Stimulated activated naive CD4-positive, alpha-beta T cell (primary cell): ENCODE data around the gene AK9.
A peak's percentile ranks its signal among the peaks of the same experiment; 100 is the strongest.

Experiments
- DNase-seq, 6 experiments: peaks; one replicate each; lab custom pipeline; 2025; lab: John Stamatoyannopoulos, UW

AK9 gene

GRCh38 chr6:109512271-109512817, 178.7 kb downstream of the AK9 start:
- no peak for DNase-seq

- DNase-seq: no peak
Measured at GRCh38 chr6:109511832-109512231, 179.2 kb downstream of the AK9 start.

GRCh38 chr6:109510358-109510757, 180.6 kb downstream of the AK9 start:
- no peak for DNase-seq

GRCh38 chr6:109508166-109508860, 182.7 kb downstream of the AK9 start:
- DNase-seq: no peak

- DNase-seq: no peak
Measured at GRCh38 chr6:109507490-109508072, 183.4 kb downstream of the AK9 start.

- DNase-seq: no peak
Measured at GRCh38 chr6:109506841-109507240, 184.2 kb downstream of the AK9 start.

- no peak for DNase-seq
Measured at GRCh38 chr6:109506314-109506713, 184.7 kb downstream of the AK9 start.

- no peak for DNase-seq
Measured at GRCh38 chr6:109503327-109504224, 187.4 kb downstream of the AK9 start.

- DNase-seq: no peak
Measured at GRCh38 chr6:109498936-109499335, 192.1 kb downstream of the AK9 start.

GRCh38 chr6:109498052-109498451, 192.9 kb downstream of the AK9 start:
- no peak for DNase-seq

GRCh38 chr6:109496036-109496772, 194.8 kb downstream of the AK9 start:
- DNase-seq: no peak

GRCh38 chr6:109493865-109494264, 197.1 kb downstream of the AK9 start:
- DNase-seq: no peak

- peak in 3 of 6 experiments; percentile 17 to 45 (median 44) for DNase-seq
Measured at GRCh38 chr6:109491207-109491938, 199.6 kb downstream of the AK9 start.

- no peak for DNase-seq
Measured at GRCh38 chr6:109490713-109491112, 200.3 kb downstream of the AK9 start.

- DNase-seq: no peak
Measured at GRCh38 chr6:109488001-109488400, 203.0 kb downstream of the AK9 start.

- DNase-seq: no peak
Measured at GRCh38 chr6:109486068-109486467, 204.9 kb downstream of the AK9 start.

GRCh38 chr6:109485266-109485935, 205.6 kb downstream of the AK9 start:
- no peak for DNase-seq

- no peak for DNase-seq
Measured at GRCh38 chr6:109484122-109484521, 206.9 kb downstream of the AK9 start.

GRCh38 chr6:109483735-109484057, 207.3 kb downstream of the AK9 start:
- peak in 2 of 6 experiments; percentile 24 to 38 for DNase-seq

- DNase-seq: peak; percentile 84 to 91 (median 88)
Measured at GRCh38 chr6:109482905-109483734, 207.9 kb downstream of the AK9 start, which contains the start of gene ZBTB24. ZBTB24 (minus strand) TSS chr6:109483219; CDS start chr6:109482026, 1,193 bp downstream.
